VCaP (cell line): ENCODE data around the gene PPFIA1.
"Not testable (repeated sequence)": the region's sequence is repeated elsewhere in the genome, so short reads cannot be mapped to it uniquely, and the experiment has no call there.

ENCODE experiments used
- H3K27ac ChIP-seq: fragments of 450-650 bp; 2 replicates; pipeline ENCODE4 v1.5.1; 2017
- CTCF ChIP-seq: fragments of 450-650 bp; conservative IDR thresholded peaks from 2 replicates; pipeline ENCODE4 v1.5.1; 2017; ENCODE audit warnings: mild to moderate bottlenecking, moderate library complexity

Gene PPFIA1

GRCh38 chr11:70405679-70406395 lies 135.3 kb downstream of the PPFIA1 start:
- TF ChIP-seq CTCF, result no peak

GRCh38 chr11:70407121-70407520 lies 136.6 kb downstream of the PPFIA1 start:
- H3K27ac ChIP-seq, result no peak overlapping the region
- TF ChIP-seq CTCF, result no peak

More at GRCh38 chr11:70405679-70406395, 135.3 kb downstream of the PPFIA1 start:
- H3K27ac ChIP-seq, result no peak overlapping the region

- no peak overlapping the region for H3K27ac ChIP-seq
- TF ChIP-seq CTCF, result no peak
Measured at GRCh38 chr11:70407814-70408213, 137.3 kb downstream of the PPFIA1 start.

- not testable (repeated sequence) for H3K27ac ChIP-seq
Measured at GRCh38 chr11:70408326-70408725, 137.8 kb downstream of the PPFIA1 start.

GRCh38 chr11:70409437-70409836 lies 138.9 kb downstream of the PPFIA1 start:
- TF ChIP-seq CTCF, result no peak
- no peak overlapping the region for H3K27ac ChIP-seq

GRCh38 chr11:70409871-70410270 lies 139.4 kb downstream of the PPFIA1 start:
- TF ChIP-seq CTCF, result no peak
- H3K27ac ChIP-seq, result no peak overlapping the region

GRCh38 chr11:70410276-70411205 lies 140.1 kb downstream of the PPFIA1 start:
- no peak overlapping the region for H3K27ac ChIP-seq
- no peak for TF ChIP-seq CTCF
